GM18867 (cell line): Measurements from ENCODE around the gene KCTD21.
"Not testable (repeated sequence)": the region's sequence is repeated elsewhere in the genome, so short reads cannot be mapped to it uniquely, and the experiment has no call there.

Source experiments
- ATAC-seq: cut with Tn5 transposase; IDR thresholded peaks from one replicate; pipeline ENCODE4 v1.9.1; 2021; ENCODE audit warnings: mild to moderate bottlenecking, moderate library complexity; ENCODE audit not compliant: unreplicated experiment

KCTD21 gene

GRCh38 chr11:78179459-78180071 is 8.9 kb downstream of the KCTD21 start:
- no peak for ATAC-seq

GRCh38 chr11:78177216-78177615 is 11.2 kb downstream of the KCTD21 start:
- no peak for ATAC-seq

- ATAC-seq: no peak
Observed at GRCh38 chr11:78176605-78177141, 11.8 kb downstream of the KCTD21 start.

GRCh38 chr11:78175862-78176261 is 12.6 kb downstream of the KCTD21 start:
- not testable (repeated sequence) for ATAC-seq

GRCh38 chr11:78171951-78172350 is 16.5 kb downstream of the KCTD21 start:
- no peak for ATAC-seq

- ATAC-seq: no peak
Observed at GRCh38 chr11:78170874-78171549, 17.4 kb downstream of the KCTD21 start.

GRCh38 chr11:78170413-78170812 is 18.0 kb downstream of the KCTD21 start:
- no peak for ATAC-seq

GRCh38 chr11:78168539-78169477 is 19.6 kb downstream of the KCTD21 start:
- no peak for ATAC-seq

GRCh38 chr11:78166855-78167469 is 21.5 kb downstream of the KCTD21 start:
- ATAC-seq: no peak

- ATAC-seq: no peak
Observed at GRCh38 chr11:78164471-78164870, 24.0 kb downstream of the KCTD21 start.

GRCh38 chr11:78163828-78164227 is 24.6 kb downstream of the KCTD21 start:
- no peak for ATAC-seq

GRCh38 chr11:78161962-78162371 is 26.5 kb downstream of the KCTD21 start:
- ATAC-seq: no peak

- no peak for ATAC-seq
Observed at GRCh38 chr11:78161346-78161745, 27.1 kb downstream of the KCTD21 start.

- no peak for ATAC-seq
Observed at GRCh38 chr11:78160557-78160956, 27.9 kb downstream of the KCTD21 start.

- ATAC-seq: no peak
Observed at GRCh38 chr11:78158987-78159652, 29.3 kb downstream of the KCTD21 start.

GRCh38 chr11:78156127-78156844 is 32.1 kb downstream of the KCTD21 start:
- ATAC-seq: no peak

- no peak for ATAC-seq
Observed at GRCh38 chr11:78151804-78152203, 36.6 kb downstream of the KCTD21 start.

- no peak for ATAC-seq
Observed at GRCh38 chr11:78150754-78151153, 37.7 kb downstream of the KCTD21 start.

GRCh38 chr11:78150346-78150745 is 38.1 kb downstream of the KCTD21 start:
- no peak for ATAC-seq

GRCh38 chr11:78149646-78150045 is 38.8 kb downstream of the KCTD21 start:
- no peak for ATAC-seq
